Panc1 (cell line): ENCODE data around the gene TMEM63B. TPM values are rescaled to one million over a fixed set of nuclear protein-coding genes. Genes with fewer than 3 reads are reported as not detected.

Experiments used
- ATAC-seq: fragments of 200-7000 bp; cut with Tn5 transposase; 2 replicates; pipeline ENCODE4 v1.9.1; 2020; ENCODE audit warnings: mild to moderate bottlenecking, moderate library complexity
- BruUV-seq: library from RNA; stranded (reverse); fragments of 400-500 nt; replicated peaks from 2 replicates; lab custom pipeline; 2021; lab: Mats Ljungman, UMichigan
- CTCF ChIA-PET: fragments of 300-600 bp; sonication (Branson Sonifier 250); formaldehyde crosslinking; loops from one replicate; lab custom pipeline; 2022; ENCODE audit warnings: antibody characterized with exemption; lab: Charles Lee
- POLR2A ChIA-PET: fragments of 300-600 bp; sonication (Branson Sonifier 250); formaldehyde crosslinking; loops from one replicate; lab custom pipeline; 2022; ENCODE audit warnings: antibody characterized with exemption; lab: Charles Lee
- DNase-seq: peaks from one replicate; pipeline ENCODE4 v3.0.0-alpha.2; 2010; ENCODE audit warnings: low read depth, low spot score
- H3K27ac ChIP-seq: 2 replicates; pipeline ENCODE4 v1.5.1; 2011; ENCODE audit warnings: mild to moderate bottlenecking, low read length, inconsistent platforms
- H3K27me3 ChIP-seq: fragments of 200-500 bp; sonication (Bioruptor generic); 2 replicates; pipeline ENCODE4 v1.6.0; 2014; ENCODE audit warnings: low read length, inconsistent platforms; ENCODE audit not compliant: control insufficient read depth, insufficient read depth
- H3K36me3 ChIP-seq: fragments of 200-500 bp; sonication (Bioruptor generic); 2 replicates; pipeline ENCODE4 v1.5.1; 2014; ENCODE audit warnings: inconsistent platforms, mild to moderate bottlenecking, low read length, moderate library complexity; ENCODE audit not compliant: control insufficient read depth, insufficient read depth
- H3K4me1 ChIP-seq: 2 replicates; pipeline ENCODE4 v1.5.1; 2011; ENCODE audit warnings: inconsistent platforms, mild to moderate bottlenecking, low read length, moderate library complexity; ENCODE audit not compliant: control insufficient read depth, insufficient read depth
- H3K4me3 ChIP-seq, 2 experiments: 2 replicates each; pipeline ENCODE4 v1.5.1; 2011 to 2012; ENCODE audit warnings: low read depth in 2 of 2, low read length in 2 of 2, mild to moderate bottlenecking in 2 of 2, inconsistent platforms in 1 of 2, moderate library complexity in 1 of 2
- H3K9me3 ChIP-seq: fragments of 200-500 bp; sonication (Bioruptor generic); 2 replicates; pipeline ENCODE4 v1.5.1; 2014; ENCODE audit warnings: low read depth, mild to moderate bottlenecking, inconsistent platforms, low read length, moderate library complexity; ENCODE audit not compliant: control insufficient read depth, insufficient read depth
- CTCF ChIP-seq: fragments of 450-650 bp; IDR thresholded peaks from 2 replicates; pipeline ENCODE4 v1.5.1; 2017; ENCODE audit warnings: mild to moderate bottlenecking
- POLR2AphosphoS5 ChIP-seq: IDR thresholded peaks from 2 replicates; pipeline ENCODE4 v1.6.1; 2012; ENCODE audit warnings: mild to moderate bottlenecking, low read depth, low read length, moderate library complexity
- SIN3A ChIP-seq: IDR thresholded peaks from 2 replicates; pipeline ENCODE4 v1.6.1; 2012; ENCODE audit warnings: low read depth, mild to moderate bottlenecking, low read length, moderate library complexity, borderline replicate concordance; ENCODE audit not compliant: insufficient read depth
- TCF7L2 ChIP-seq: IDR thresholded peaks from 2 replicates; pipeline ENCODE4 v1.6.1; 2011; ENCODE audit warnings: mild to moderate bottlenecking, low read depth, low read length, inconsistent platforms
- in situ Hi-C: cut with HindIII; loops from 2 replicates; pipeline ENCODE4 v1.10.0; 2016; ENCODE audit warnings: low sequenced_read_pairs, low pct_unique_long_range_greater_than_20kb
- intact Hi-C: fragments of 100-400 bp; cut with micrococcal nuclease; formaldehyde crosslinking; loops from one replicate; pipeline ENCODE4 v1.10.0; 2022; ENCODE audit not compliant: unreplicated experiment
- total RNA-seq: library from RNA; stranded (reverse); gene quantifications from one replicate; pipeline ENCODE4 v1.2.1, GENCODE V29; 2021; ENCODE audit not compliant: unreplicated experiment
- TF ChIP-seq, protein P1 (sequence below), 2 experiments: IDR thresholded peaks; 2 replicates each; pipeline ENCODE4 v1.6.1; 2011 to 2012; ENCODE audit warnings: low read depth in 2 of 2, control low read depth in 1 of 2, low read length in 1 of 2, mild to moderate bottlenecking in 1 of 2, moderate library complexity in 1 of 2; ENCODE audit not compliant: insufficient read depth in 1 of 2

Gene TMEM63B
- total RNA-seq, 1 experiment from 2014 or later: 54.1 TPM

DNA sequence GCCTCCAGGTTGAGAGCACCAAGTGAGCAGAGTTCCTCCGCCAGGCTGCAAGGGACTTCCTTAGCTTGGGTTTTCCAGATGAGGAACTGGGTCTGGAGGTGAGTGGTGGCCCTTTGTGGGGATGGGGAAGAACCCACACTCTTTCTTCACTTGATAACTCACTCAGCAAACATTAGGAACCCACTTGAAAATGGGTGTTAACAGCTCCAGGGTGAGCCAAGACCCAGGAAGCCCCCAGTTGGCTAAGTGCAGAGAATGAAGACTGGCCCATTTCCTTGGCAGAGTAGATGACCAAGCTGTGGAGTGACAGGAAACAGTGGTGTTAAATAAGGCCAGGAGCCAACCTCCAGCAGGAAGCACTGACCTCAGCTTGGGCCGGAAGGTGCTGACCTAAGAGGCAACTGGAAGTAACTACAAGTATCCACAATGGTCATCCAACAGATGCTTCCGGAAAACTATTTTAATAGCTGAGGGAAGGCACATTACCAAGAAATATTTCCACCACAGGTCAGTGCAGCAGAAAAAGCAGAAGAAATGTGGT is 22.8 kb upstream of the TMEM63B start:
- in situ Hi-C loops (no loop called here), intact Hi-C loops (loop anchor here (5.0 kb wide), 1 partner anchor 128 kb away; no protein-coding TSS in a partner anchor)
- Histone ChIP-seq H3K27ac (no peak overlapping the region), H3K9me3 (no peaks in the 10 kb centered on the region), H3K4me3 (no peak overlapping the region), H3K36me3 (no peaks in the 10 kb centered on the region; the same call in 1 of the 2 replicates), H3K4me1 (no peaks in the 10 kb centered on the region), H3K27me3 (no peaks in the 10 kb centered on the region)
- no TSS peak for BruUV-seq
- ChIA-PET CTCF (no interaction called here), POLR2A (no interaction called here)
- TF ChIP-seq, protein P1, sequence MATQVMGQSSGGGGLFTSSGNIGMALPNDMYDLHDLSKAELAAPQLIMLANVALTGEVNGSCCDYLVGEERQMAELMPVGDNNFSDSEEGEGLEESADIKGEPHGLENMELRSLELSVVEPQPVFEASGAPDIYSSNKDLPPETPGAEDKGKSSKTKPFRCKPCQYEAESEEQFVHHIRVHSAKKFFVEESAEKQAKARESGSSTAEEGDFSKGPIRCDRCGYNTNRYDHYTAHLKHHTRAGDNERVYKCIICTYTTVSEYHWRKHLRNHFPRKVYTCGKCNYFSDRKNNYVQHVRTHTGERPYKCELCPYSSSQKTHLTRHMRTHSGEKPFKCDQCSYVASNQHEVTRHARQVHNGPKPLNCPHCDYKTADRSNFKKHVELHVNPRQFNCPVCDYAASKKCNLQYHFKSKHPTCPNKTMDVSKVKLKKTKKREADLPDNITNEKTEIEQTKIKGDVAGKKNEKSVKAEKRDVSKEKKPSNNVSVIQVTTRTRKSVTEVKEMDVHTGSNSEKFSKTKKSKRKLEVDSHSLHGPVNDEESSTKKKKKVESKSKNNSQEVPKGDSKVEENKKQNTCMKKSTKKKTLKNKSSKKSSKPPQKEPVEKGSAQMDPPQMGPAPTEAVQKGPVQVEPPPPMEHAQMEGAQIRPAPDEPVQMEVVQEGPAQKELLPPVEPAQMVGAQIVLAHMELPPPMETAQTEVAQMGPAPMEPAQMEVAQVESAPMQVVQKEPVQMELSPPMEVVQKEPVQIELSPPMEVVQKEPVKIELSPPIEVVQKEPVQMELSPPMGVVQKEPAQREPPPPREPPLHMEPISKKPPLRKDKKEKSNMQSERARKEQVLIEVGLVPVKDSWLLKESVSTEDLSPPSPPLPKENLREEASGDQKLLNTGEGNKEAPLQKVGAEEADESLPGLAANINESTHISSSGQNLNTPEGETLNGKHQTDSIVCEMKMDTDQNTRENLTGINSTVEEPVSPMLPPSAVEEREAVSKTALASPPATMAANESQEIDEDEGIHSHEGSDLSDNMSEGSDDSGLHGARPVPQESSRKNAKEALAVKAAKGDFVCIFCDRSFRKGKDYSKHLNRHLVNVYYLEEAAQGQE (IDR thresholded peaks at IDR 0.05; ENCODE audit: insufficient read depth in 1 of 2, low read depth in 2 of 2, low read length in 1 of 2): no peak
- no peak for TF ChIP-seq SIN3A
- TF ChIP-seq CTCF: no peak
- TF ChIP-seq POLR2AphosphoS5: no peak
- TF ChIP-seq TCF7L2: no peak
- DNase-seq: no peak
- no peak for ATAC-seq

GRCh38 chr6:44105146-44105545 is 22.2 kb upstream of the TMEM63B start:
- ATAC-seq: no peak
- H3K27me3 ChIP-seq: no peaks in the 10 kb centered on the region
- H3K27ac ChIP-seq: no peak overlapping the region
- CTCF ChIA-PET: no interaction called here
- H3K4me3 ChIP-seq: no peak overlapping the region
- intact Hi-C loops: no loop called here
- no peak for DNase-seq
- TF ChIP-seq SIN3A (no peak), POLR2AphosphoS5 (no peak), CTCF (no peak), TCF7L2 (no peak)
- TF ChIP-seq, protein P1 (IDR thresholded peaks at IDR 0.05; ENCODE audit: insufficient read depth in 1 of 2, low read depth in 2 of 2, low read length in 1 of 2): no peak
- H3K4me1 ChIP-seq: no peaks in the 10 kb centered on the region
- BruUV-seq: no TSS peak
- H3K36me3 ChIP-seq: no peaks in the 10 kb centered on the region; the same call in 1 of the 2 replicates
- H3K9me3 ChIP-seq: no peaks in the 10 kb centered on the region
- POLR2A ChIA-PET: no interaction called here
- in situ Hi-C loops: no loop called here
